ENCODE measurements around the gene SFT2D1.

DNA sequence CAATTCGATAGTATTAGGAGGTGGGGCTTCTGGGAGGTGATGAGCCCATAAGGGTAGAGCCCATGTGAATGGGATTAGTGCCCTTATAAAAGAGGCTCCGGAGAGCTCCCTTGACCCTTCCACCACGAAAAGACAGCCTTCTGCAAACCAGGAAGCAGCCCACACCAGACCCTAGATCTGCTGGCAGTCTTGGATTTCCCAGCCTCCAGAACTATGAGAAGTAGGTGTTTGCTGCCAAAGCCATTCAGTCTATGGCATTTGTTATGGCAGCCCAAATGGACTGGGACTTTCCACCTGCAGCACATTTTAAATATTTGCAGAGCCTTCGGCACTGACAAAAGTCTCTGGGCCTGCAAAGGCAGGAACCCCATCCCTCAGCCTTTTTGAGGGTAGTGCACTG, 11.8 kb upstream of the SFT2D1 start:
- TF ChIP-seq TAF1 (IDR thresholded peaks at IDR 0.05; ENCODE audit: borderline replicate concordance, low read depth, low read length), result no peak
- TF ChIP-seq POLR2A (IDR thresholded peaks at IDR 0.05; ENCODE audit: low read depth, low read length), result no peak

Data from GM12892 (cell line).